NCI-H2029 (cell line): ENCODE results near the gene POLD1.
"Not testable (repeated sequence)": the region's sequence is repeated elsewhere in the genome, so short reads cannot be mapped to it uniquely, and the experiment has no call there.

Experiments
- DNase-seq: peaks from one replicate; lab custom pipeline; 2025; lab: John Stamatoyannopoulos, UW

The POLD1 gene

GRCh38 chr19:50365434-50366306 is 18.5 kb upstream of the POLD1 start, which contains the start of gene NAPSA:
TSS of gene NAPSA (minus strand) at chr19:50365639. CDS start at chr19:50365621, 18 bp downstream.
- no peak for DNase-seq

DNA sequence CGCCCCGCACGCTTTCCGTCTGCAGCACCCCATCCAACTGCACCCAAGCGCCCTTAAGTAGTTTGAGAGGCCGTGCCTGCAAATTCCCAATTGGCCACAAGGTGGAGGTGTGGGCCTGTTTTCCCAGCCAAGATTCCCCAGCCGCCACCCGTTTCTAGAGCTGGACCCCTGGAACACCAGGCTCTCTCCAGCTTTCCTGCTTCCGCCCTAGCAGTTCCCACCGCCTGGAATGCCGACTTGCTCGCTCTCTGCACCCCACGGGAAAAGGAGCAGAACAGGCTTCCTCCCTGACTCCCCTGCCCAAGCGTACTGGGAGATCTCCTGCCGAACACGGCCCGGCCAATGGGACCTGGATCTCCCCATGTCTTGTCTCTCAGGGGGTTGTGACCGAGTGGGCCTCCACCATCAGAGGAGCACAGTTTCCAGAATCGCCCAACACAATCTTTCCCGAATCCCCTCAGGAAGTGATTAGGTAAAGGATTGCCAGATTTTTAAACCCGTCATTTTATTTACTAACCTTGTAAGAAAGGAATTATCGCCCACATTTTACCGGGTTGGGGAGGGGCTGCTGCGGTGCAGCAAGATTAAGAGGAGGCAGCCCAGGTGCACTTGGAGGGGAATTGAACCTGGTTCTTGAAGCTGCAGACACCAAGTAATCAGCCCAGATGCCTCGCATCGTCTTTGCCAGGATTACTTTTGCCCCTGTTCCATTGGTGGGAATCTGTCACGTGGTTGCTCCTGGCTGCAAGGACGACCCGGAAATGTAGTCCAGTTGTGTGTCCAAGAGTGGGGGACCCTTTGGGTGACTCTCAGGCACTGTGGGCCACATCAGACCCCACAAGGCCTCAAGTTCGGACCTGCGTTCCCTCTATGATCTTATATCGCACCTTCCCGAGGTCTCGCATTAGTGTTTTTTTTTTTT is 15.2 kb upstream of the POLD1 start:
- DNase-seq, result peak; percentile 88

- DNase-seq, result no peak
Measured at GRCh38 chr19:50371914-50372475, 12.2 kb upstream of the POLD1 start.

DNA sequence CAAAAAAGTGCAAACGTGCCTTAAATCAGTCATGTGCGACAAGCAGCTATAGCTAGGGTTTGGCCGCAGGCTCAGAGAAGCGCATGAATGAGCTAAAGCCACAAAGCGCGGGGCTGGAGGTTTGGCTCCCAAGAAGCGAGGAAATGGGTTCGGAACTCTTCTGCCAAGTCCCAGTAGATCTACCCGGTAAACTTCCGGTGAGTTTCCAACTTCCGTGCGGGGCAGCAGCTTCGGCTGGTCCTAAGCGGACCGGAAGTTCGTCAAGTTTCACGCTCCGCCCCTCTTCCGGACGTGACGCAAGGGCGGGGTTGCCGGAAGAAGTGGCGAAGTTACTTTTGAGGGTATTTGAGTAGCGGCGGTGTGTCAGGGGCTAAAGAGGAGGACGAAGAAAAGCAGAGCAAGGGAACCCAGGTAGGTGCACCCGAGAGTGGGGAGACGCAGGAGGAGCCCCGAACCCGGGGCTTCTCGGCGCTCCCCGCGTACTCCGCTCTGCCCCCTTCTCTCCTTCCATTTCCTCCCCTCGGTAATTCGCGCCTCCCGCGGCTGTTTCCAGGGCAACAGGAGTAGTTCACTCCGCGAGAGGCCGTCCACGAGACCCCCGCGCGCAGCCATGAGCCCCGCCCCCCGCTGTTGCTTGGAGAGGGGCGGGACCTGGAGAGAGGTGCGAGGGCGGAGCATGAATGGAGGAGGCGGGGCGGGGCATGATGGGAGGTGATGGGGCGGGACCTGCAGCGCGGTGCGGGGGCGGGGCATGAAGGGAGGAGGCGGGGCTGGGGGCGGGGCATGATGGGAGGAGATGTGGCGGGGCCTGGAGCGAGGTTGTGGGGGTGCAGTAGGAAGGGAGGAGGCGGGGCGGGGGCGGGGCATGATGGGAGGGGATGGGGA is 7.7 kb upstream of the POLD1 start, which contains the start of gene NR1H2:
TSS of gene NR1H2 (plus strand) at position 292 of the 885 bp plus-strand sequence. CDS start 1,149 bp downstream, outside the sequence.
- peak; percentile 97 for DNase-seq

GRCh38 chr19:50377051-50377461 is 7.1 kb upstream of the POLD1 start:
- DNase-seq, result peak; percentile 23

DNA sequence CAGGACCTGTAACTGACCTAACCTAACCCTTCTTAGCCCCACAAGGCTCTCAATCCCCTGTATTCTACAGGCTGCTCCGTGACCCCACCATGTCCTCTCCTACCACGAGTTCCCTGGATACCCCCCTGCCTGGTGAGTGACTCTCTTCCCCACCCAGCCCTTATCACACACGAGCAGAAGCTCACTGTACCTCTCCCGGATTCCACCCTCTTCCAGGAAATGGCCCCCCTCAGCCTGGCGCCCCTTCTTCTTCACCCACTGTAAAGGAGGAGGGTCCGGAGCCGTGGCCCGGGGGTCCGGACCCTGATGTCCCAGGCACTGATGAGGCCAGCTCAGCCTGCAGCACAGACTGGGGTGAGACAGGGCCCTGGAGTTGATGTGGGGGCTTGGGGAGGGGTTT is 6.6 kb upstream of the POLD1 start:
- DNase-seq, result no peak

DNA sequence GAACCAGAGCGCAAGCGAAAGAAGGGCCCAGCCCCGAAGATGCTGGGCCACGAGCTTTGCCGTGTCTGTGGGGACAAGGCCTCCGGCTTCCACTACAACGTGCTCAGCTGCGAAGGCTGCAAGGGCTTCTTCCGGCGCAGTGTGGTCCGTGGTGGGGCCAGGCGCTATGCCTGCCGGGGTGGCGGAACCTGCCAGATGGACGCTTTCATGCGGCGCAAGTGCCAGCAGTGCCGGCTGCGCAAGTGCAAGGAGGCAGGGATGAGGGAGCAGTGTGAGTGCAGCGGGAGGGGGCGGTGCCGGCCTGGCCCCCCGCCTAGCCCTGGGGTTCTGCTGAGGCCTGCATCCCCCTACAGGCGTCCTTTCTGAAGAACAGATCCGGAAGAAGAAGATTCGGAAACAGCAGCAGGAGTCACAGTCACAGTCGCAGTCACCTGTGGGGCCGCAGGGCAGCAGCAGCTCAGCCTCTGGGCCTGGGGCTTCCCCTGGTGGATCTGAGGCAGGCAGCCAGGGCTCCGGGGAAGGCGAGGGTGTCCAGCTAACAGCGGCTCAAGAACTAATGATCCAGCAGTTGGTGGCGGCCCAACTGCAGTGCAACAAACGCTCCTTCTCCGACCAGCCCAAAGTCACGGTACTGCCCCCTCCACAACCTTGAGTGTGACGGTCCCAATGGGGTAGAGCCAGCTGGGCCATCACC is 5.8 kb upstream of the POLD1 start:
- no peak for DNase-seq

DNA sequence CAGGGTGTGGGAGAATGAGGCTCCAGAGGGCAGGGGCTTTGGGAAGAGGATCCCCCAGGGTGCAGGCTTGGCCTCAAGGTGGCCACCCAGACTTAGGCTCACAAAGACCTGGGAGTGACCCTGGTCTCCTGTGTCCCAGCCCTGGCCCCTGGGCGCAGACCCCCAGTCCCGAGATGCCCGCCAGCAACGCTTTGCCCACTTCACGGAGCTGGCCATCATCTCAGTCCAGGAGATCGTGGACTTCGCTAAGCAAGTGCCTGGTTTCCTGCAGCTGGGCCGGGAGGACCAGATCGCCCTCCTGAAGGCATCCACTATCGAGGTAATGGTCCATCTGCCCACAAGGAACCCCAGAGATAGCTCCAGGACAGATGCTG is 5.3 kb upstream of the POLD1 start:
- no peak for DNase-seq

- DNase-seq, result no peak
Measured at GRCh38 chr19:50379602-50380001, 4.5 kb upstream of the POLD1 start.

GRCh38 chr19:50380137-50380536 is 4.0 kb upstream of the POLD1 start:
- no peak for DNase-seq

DNA sequence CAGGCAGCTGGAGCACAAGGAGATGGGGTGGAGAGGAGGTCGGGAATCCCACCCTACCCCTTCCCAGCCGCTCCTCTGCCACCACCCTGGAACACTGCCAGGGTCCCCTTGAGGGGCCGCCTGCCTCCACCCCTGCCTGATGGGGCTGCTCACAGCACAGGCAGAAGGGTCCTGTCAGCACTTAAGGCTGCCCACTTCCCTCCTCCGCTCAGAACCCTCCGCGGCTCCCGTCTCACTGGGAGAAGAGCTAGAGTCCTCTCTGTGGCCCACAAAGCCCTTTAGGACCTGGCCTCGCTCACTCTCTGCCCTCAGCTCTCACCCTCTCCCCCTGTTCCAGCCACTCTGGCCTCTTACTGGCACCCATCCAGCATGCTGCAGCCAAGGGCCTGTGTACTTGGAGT is 3.4 kb upstream of the POLD1 start:
- DNase-seq, result no peak

DNA sequence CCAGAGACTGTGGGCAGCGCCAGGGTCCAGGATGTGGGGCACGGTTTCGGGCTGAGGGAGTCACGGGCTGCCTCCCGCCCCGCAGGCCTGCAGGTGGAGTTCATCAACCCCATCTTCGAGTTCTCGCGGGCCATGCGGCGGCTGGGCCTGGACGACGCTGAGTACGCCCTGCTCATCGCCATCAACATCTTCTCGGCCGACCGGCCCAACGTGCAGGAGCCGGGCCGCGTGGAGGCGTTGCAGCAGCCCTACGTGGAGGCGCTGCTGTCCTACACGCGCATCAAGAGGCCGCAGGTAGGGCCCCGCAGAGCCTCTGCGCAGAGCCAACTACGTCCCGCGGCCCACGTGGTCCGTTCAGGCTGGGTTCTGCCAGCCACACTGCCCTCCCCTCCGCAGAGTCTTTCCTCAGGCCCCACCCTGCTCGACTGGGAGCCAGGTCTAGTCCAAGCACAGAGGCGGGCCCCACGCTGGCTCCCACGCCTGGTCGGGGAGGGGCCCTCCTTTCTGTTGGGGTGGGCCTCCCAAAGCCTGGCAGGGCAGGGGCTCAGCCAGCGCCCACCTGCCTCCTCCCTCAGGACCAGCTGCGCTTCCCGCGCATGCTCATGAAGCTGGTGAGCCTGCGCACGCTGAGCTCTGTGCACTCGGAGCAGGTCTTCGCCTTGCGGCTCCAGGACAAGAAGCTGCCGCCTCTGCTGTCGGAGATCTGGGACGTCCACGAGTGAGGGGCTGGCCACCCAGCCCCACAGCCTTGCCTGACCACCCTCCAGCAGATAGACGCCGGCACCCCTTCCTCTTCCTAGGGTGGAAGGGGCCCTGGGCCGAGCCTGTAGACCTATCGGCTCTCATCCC is 2.0 kb upstream of the POLD1 start:
- DNase-seq, result no peak

DNA sequence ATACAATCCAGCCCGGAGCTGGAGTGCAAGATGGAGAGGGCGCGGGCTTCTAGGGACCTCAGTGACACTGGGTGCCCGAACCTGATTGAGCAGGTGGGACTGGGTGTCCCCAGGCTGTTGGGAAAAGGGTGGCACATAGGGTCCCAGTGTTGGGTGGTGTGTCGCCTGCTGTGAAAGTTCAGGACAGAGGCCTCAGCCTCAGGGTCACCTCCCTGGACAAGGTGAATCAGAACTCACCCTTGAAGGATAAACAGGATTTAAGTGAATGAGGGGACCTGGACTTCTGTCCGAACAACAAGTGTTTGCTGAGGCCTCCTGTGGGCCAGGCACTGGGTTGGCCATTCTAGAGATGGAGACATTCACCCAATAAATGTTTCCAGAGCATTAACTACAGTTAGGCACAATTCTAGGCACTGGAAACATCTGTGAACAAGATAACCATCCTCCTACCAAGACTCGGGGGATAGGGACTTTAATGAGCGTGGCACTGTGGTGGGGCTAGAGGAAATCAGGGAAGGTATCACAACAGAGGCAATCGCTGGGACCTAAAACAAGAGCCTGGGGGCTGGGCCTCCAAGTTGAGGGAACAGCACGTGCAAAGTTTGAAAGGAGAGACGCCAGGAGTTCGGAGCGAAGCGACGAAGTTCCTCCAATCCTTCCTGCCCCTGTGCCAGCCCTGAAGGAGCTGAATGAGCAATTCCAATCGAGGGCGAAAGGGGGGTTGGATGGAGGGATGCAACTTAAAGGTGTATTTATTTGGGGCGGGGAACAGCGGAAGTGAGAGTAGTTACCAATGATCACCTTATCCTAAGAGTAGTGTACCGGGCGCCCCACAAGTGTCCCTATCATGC is 921 bp upstream of the POLD1 start:
- DNase-seq, result no peak

DNA sequence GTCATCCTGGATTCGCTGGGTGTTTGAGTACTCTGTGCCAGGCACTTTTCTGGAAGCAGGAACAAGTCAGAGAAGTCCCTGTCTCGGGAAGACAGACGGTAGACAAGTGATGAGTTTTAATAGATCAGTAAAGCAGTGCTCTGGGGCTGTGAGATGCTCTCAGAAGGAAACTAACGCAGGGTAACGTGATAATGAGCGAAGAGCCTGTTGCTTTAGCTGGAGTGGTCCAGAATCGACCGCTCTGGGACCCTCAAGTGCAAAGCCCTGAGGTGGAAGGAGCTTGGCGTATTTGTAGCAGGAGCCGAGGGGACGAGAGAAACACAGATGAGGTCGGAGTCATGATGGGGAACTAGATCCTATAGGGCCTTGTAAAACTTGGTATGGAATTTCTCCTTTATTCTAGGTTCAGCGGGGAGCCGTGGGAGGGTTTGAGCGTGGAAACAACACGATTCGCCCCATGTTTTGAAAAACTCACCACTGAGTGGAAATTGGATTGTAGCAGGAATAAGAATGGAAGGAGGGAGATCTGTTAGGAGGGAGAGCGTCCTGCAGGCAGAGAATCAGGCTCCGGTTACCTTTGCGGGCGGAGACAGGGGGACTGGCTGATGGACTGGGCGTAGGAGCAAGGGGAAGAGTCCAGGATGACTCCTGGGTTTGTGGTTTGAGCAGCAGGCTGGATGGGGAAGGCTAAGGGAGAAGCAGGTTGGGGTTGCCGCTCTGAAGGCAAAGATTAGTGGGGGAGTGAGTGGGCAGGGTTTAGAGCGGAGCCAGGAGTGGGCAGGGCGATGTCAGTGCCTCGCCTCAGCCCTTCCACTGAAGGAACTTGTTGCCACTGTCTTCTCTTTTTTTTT is 763 bp downstream of the POLD1 start:
- DNase-seq, result no peak

GRCh38 chr19:50387176-50387867 is 3.2 kb downstream of the POLD1 start:
- DNase-seq, result no peak

GRCh38 chr19:50387868-50388245 is 3.7 kb downstream of the POLD1 start:
- no peak for DNase-seq

GRCh38 chr19:50390295-50390694 is 6.1 kb downstream of the POLD1 start:
- DNase-seq, result not testable (repeated sequence)
